ENCODE measurements around the gene CDH15.

CDH15 gene
- total RNA-seq: 0 to 0.17 reads per million in 2 experiments

GRCh38 chr16:89171216-89172170, at the start of gene CDH15:
Gene CDH15 (plus strand): TSS chr16:89171748. CDS start chr16:89171832, 84 bp downstream.
- peak; percentile 94 for DNase-seq (ENCODE audit: low read depth)

GRCh38 chr16:89122322-89122851, 49.2 kb upstream of the CDH15 start:
- DNase-seq (ENCODE audit: low read depth): peak; percentile 70

DNA sequence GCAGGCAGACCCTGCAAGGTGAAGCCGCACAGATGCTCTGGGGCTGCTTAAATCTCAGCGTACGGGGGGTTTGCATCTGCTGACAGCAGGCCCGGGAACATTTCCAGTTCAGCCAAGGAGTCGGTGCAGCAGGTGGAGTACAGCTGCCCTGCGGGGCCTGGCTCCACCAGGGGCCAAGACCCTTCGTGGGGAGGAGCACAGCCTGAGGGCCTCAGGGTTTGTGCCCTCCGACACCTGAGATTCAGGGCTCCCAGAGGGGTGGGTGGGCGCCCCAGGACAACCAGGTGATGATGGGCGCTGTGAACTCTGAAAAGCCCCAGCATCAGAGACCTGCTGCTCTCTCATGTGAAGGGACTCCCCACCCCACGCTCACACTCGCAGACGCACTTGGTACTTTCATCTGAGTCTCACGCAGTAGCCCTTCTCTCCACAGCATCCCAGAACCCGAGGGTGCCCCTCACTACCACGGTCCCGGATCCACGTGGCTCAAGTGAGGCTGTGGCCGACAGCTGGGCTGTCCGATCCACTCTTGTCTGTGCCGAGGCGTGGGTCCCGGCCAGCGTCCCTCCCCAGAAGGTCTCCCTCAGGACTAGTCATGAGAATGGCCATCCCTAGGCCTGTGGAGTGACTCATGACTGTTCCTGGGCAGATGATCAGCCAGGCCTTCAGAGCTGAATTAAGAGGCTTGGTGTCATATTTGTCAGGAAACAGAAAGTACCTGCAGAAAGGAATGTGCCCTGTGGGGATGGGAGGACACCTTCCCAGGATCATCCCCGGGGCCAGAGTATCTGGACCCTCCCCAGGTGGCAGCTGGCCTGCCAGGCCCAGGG, 48.3 kb upstream of the CDH15 start:
- no peak for DNase-seq (ENCODE audit: low read depth)

DNA sequence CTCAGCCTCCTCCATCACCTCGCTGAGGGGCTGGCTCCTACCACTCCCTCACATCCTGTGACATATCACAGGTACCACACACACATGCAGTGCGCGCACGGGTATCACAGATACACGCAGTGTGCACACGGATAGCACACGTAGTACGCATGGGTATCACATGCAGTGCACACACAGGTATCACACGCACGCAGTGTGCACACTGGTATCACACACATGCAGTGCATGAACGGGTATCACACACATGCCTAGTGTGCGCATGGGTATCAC, 47.8 kb upstream of the CDH15 start:
- DNase-seq (ENCODE audit: low read depth): no peak

GRCh38 chr16:89129378-89129777, 42.2 kb upstream of the CDH15 start:
- DNase-seq (ENCODE audit: low read depth): no peak

DNA sequence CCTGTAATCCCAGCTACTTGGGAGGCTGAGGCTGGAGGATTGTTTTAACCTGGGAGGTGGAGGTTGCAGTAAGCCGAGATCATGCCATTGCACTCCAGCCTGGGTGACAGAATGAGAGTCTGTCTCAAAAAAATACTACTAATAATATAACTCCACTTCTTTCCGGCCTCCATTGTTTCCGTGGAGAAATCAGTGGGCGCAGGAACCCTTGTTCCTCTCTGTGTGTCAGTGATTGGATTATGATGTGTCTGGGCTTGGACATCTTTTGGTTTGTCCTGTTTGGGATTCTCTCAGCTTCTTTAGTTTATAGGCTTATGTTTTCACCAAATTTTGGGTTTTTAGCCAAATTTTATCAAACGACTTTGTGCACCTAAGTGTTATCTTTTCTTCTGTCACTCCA, 41.1 kb upstream of the CDH15 start:
- no peak for DNase-seq (ENCODE audit: low read depth)

DNA sequence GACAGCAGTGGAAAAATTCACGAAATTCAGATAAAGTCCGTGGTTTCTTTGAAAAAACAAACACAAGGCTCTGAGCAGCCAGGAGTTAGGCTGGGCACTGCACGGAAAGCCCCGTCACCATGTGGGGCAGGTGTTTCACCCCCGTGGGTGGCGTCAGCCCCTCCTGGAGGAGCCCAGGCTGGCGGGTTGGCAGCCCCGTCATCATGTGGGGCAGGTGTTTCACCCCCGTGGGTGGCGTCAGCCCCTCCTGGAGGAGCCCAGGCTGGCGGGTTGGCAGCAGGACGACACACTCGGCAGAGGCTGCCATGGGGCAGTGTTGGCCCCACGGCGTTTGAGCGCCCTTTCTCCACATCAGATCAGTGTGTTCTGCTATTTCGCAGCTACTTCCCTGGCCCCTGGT, 39.8 kb upstream of the CDH15 start:
- DNase-seq (ENCODE audit: low read depth): no peak

GRCh38 chr16:89132194-89133005, 39.1 kb upstream of the CDH15 start:
- no peak for DNase-seq (ENCODE audit: low read depth)

DNA sequence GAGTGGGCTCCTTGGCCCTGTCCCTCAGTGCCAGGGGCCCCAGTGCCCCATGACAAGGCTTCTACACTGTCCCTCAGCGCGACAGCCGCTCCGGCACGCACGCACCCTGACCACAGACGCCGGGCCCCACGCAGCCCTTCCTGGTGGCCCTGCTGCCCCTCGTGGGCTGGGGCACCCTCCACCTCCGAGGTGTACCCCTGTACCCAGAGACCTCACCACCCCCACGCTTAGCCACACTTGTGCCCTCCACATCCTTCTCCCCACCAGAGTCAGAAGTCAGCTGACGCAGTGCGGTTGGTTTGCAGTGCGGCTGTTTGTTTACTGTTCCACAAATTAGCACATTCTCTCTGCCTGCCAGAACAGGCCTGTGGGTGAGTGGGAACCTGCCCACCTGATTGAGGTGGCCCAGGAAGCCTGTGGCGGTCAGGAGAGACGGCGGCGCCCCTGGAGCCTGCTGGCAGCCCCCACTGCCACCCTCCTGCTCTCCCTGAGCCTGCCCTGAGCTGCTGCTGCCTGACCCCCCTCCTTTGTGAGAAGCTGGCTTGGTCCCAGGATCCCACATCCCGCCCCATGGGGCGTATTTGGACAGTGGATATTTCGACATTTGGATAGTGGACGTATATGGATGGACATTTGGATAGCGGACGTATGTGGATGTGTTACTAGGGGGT, 38.0 kb upstream of the CDH15 start:
- no peak for DNase-seq (ENCODE audit: low read depth)

GRCh38 chr16:89134269-89134668, 37.3 kb upstream of the CDH15 start:
- DNase-seq (ENCODE audit: low read depth): no peak

- no peak for DNase-seq (ENCODE audit: low read depth)
Measured at GRCh38 chr16:89135166-89135565, 36.4 kb upstream of the CDH15 start.

GRCh38 chr16:89135971-89136765, 35.4 kb upstream of the CDH15 start:
- no peak for DNase-seq (ENCODE audit: low read depth)

DNA sequence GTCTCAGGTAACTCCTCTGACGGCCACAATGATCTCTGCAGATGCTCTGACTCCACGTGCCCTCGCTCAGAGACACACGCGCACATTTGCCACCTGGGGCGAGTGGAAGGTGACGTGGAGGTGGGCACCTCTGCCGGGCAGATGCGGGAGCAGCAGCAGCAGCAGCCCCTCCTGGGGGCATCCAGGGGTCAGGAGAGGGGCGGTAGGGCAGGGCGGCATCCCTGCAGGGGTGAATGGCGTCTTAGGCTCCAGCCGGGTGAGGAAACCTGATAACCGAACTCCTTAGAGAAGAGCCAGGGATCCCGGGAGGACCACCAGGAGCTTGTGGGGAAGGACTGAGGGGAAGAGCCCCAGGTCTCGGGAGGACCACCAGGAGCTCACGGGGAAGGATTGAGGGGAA, 34.6 kb upstream of the CDH15 start:
- DNase-seq (ENCODE audit: low read depth): no peak

GRCh38 chr16:89137666-89138512, 33.7 kb upstream of the CDH15 start:
- no peak for DNase-seq (ENCODE audit: low read depth)

- DNase-seq (ENCODE audit: low read depth): no peak
Measured at GRCh38 chr16:89138513-89138795, 33.1 kb upstream of the CDH15 start.

DNA sequence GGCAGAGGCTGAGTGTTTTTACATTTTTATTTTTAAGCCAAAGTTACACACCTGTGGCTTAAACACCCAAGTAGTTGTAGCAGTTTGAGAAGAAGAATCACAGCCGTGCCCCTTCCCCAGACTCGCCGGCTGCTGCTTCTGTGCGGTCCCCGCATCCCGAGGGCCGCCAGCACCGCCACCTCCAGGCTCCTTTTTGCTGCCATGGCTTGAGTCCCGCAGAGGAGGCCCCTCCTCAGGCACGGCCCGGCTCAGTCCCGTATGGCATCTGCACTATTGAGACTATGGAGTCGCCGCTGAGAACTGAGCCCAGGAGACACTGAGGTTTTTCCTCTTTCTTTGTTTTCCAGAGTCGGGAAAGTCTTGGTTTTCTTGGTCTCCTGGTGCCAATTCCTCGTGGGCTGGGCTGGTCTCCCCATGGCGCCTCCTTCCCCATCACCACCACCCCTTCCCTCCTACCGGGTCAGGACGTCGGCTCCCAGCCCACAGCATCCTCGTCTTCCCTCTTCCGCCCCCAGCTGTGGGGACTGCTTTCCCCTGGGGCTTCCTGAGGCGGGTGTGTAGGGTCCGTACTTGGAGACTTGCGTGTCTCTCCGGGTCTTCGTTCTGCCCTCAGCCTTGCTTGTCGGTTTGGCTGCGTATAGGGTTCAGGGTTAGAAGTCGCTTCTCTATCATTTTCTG, 32.6 kb upstream of the CDH15 start:
- DNase-seq (ENCODE audit: low read depth): no peak

DNA sequence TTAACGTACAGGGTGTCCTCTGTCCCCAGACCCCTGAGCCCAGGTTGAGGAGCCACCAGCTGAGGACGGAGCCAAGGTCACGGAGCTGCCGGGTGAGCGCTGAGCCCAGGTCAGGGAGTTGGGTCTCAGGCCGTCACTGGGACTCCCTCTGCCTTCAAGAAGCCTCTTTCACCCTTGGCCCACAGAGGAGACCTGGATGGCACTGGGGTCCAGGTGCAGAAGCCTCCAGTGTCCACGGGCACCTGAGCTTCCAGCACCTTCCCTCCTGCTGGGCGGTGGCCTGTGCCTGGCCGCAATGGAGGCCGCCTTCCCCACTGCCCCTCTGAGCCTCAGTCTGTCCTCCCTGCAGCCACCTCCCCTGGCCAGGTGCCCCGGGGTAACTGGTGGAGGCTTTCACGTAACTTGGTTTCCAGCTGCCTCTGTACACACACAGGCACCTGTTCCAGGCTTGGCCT, 31.6 kb upstream of the CDH15 start:
- no peak for DNase-seq (ENCODE audit: low read depth)

DNA sequence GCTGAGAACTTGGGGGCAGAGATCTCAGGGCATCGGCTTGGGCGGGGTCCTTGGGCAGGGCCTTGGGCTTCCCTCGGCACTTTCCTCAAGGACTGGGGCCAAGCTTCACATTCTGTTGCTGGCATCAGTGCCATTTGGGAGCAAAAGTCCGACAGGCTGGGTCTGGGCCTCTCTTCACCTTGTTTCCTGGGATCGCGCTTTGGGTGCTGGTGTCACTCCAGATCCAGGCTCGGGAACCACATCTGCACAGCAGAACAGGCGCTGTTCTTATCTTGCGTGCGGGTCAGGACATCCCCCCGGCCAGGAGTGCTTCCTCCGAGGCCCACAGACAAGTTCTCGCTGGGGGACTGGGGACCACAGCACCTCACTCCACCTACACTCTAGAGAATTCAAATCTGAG, 31.1 kb upstream of the CDH15 start:
- DNase-seq (ENCODE audit: low read depth): no peak

Data from T follicular helper cell (primary cell).